HepG2 (cell line): ENCODE data around the gene LTB4R. TPM values are rescaled to one million over a fixed set of nuclear protein-coding genes. Genes with fewer than 3 reads are reported as not detected.

Experiments used
- ATRX ChIP-seq: sonication (generic); formaldehyde crosslinking; IDR thresholded peaks from 2 replicates; pipeline ENCODE4 v1.4.0; 2020; ENCODE audit warnings: missing genetic modification reagents, borderline replicate concordance
- CENPBD1 ChIP-seq: sonication (generic); formaldehyde crosslinking; IDR thresholded peaks from 2 replicates; pipeline ENCODE4 v1.8.0; 2022; ENCODE audit warnings: missing genetic modification reagents, low read depth, mild to moderate bottlenecking, borderline replicate concordance
- GLI4 ChIP-seq: sonication (generic); formaldehyde crosslinking; IDR thresholded peaks from 2 replicates; pipeline ENCODE4 v1.5.1; 2020; ENCODE audit warnings: missing genetic modification reagents, mild to moderate bottlenecking, moderate library complexity, borderline replicate concordance
- JUNB ChIP-seq: sonication (generic); formaldehyde crosslinking; IDR thresholded peaks from 2 replicates; pipeline ENCODE4 v1.8.0; 2022; ENCODE audit warnings: missing genetic modification reagents, mild to moderate bottlenecking, borderline replicate concordance
- MBNL3 ChIP-seq: fragments of 250-450 bp; sonication (Bioruptor Pico); conservative IDR thresholded peaks from 2 replicates; pipeline ENCODE4 v1.8.0; 2022; ENCODE audit warnings: mild to moderate bottlenecking, inconsistent platforms
- NR2F1 ChIP-seq, 2 experiments: fragments of 450-650 bp in 1 of 2; formaldehyde crosslinking in 1 of 2; IDR thresholded peaks; 2 replicates each; pipeline versions ENCODE4 v1.5.0 to v1.6.1; 2016 to 2020; ENCODE audit warnings: mild to moderate bottlenecking in 1 of 2, missing compliant biosample characterization in 1 of 2, missing genetic modification reagents in 1 of 2, moderate library complexity in 1 of 2
- RBM22 ChIP-seq: fragments of 200-400 bp; formaldehyde crosslinking; optimal IDR thresholded peaks from 2 replicates; pipeline ENCODE3; 2017; ENCODE audit warnings: mild to moderate bottlenecking, low read length, moderate library complexity
- RFXANK ChIP-seq: IDR thresholded peaks from 2 replicates; pipeline ENCODE4 v1.6.1; 2016
- SP4 ChIP-seq: sonication (generic); formaldehyde crosslinking; IDR thresholded peaks from 2 replicates; pipeline ENCODE4 v1.8.1; 2023; ENCODE audit warnings: mild to moderate bottlenecking, missing genetic modification reagents
- TP53 ChIP-seq: sonication (generic); formaldehyde crosslinking; conservative IDR thresholded peaks from 2 replicates; pipeline ENCODE4 v1.4.0; 2020; ENCODE audit warnings: missing genetic modification reagents
- U2AF2 ChIP-seq: fragments of 200-400 bp; formaldehyde crosslinking; IDR thresholded peaks from 2 replicates; pipeline ENCODE4 v1.6.1; 2017; ENCODE audit warnings: low read depth, mild to moderate bottlenecking, low read length
- ZNF224 ChIP-seq: sonication (generic); formaldehyde crosslinking; IDR thresholded peaks from 2 replicates; pipeline ENCODE4 v1.5.0; 2020; ENCODE audit warnings: mild to moderate bottlenecking, missing genetic modification reagents
- ZNF407 ChIP-seq: sonication (generic); formaldehyde crosslinking; IDR thresholded peaks from one replicate; pipeline ENCODE4 v1.5.1; 2020; ENCODE audit warnings: mild to moderate bottlenecking, missing genetic modification reagents; ENCODE audit errors: not compliant biosample characterization
- ZNF720 ChIP-seq: sonication (generic); formaldehyde crosslinking; IDR thresholded peaks from 2 replicates; pipeline ENCODE4 v1.4.0; 2020; ENCODE audit warnings: missing genetic modification reagents
- ZNF746 ChIP-seq: sonication (generic); formaldehyde crosslinking; IDR thresholded peaks from 2 replicates; pipeline ENCODE4 v1.8.0; 2022; ENCODE audit warnings: mild to moderate bottlenecking, missing genetic modification reagents
- ZNF766 ChIP-seq: sonication (generic); formaldehyde crosslinking; IDR thresholded peaks from 2 replicates; pipeline ENCODE4 v1.5.0; 2020; ENCODE audit warnings: missing genetic modification reagents, borderline replicate concordance
- ZNF770 ChIP-seq: sonication (generic); formaldehyde crosslinking; IDR thresholded peaks from 2 replicates; pipeline ENCODE4 v1.5.0; 2020; ENCODE audit warnings: mild to moderate bottlenecking, missing genetic modification reagents
- ZNF775 ChIP-seq: sonication (generic); formaldehyde crosslinking; IDR thresholded peaks from 2 replicates; pipeline ENCODE4 v1.4.0; 2020; ENCODE audit warnings: missing genetic modification reagents, mild to moderate bottlenecking, moderate library complexity, borderline replicate concordance
- polyA plus RNA-seq, 8 experiments: library from polyadenylated mRNA; depleted of rRNA in 3 of 8; stranded (reverse) in 7 of 8; unstranded in 1 of 8; fragments of >200 nt; fragmentation: Illumina TruSeq in 4 of 8; extraction: Trizol in 4 of 8; gene quantifications; 2 replicates each; pipeline versions ENCODE4 v1.2.1 to v1.2.3, GENCODE V29; 2011 to 2016; ENCODE audit warnings: low read depth in 4 of 8, missing spikeins in 1 of 8, mixed read lengths in 1 of 8; ENCODE audit not compliant: insufficient read depth in 1 of 8
- total RNA-seq, 5 experiments: library from RNA; depleted of rRNA; stranded (reverse); fragments of >200 nt; fragmentation: Illumina TruSeq; extraction: Trizol; gene quantifications; 2 replicates each; pipeline ENCODE4 v1.2.3, GENCODE V29; 2016; ENCODE audit warnings: low read depth in 1 of 5

The LTB4R gene
- total and polyA plus RNA-seq, 2 of the 13 experiments (the other 11 are each of a cell fraction or from before 2014, with no cell fraction given), result 3.2 to 8.2 TPM

- TF ChIP-seq ZNF407 (CRISPR knock-in tag) (peak; percentile 100), MBNL3 (no peak), GLI4 (CRISPR knock-in tag) (peak; percentile 98; the same call in 1 of the 2 replicates), RBM22 (peak; percentile 77), SP4 (CRISPR knock-in tag) (peak; percentile 88), ZNF770 (CRISPR knock-in tag) (no peak), TP53 (CRISPR knock-in tag) (peak; percentile 95), ZNF766 (CRISPR knock-in tag) (peak; percentile 100), CENPBD1 (CRISPR knock-in tag) (peak; percentile 86; the same call in 1 of the 2 replicates), ZNF746 (CRISPR knock-in tag) (peak; percentile 90; the same call in 1 of the 2 replicates), ZNF775 (CRISPR knock-in tag) (no peak), U2AF2 (no peak), NR2F1 (CRISPR knock-in tag; IDR thresholded peaks at IDR 0.05) (peak in 1 of 2 experiments; percentile 48; a peak in 3 of 4 replicates), ZNF720 (CRISPR knock-in tag) (peak; percentile 73; the same call in 1 of the 2 replicates), RFXANK (peak; percentile 72; the same call in 1 of the 2 replicates), JUNB (CRISPR knock-in tag) (no peak), ZNF224 (CRISPR knock-in tag) (peak; percentile 98), ATRX (CRISPR knock-in tag) (no peak; the same call in 1 of the 2 replicates)
Observed at GRCh38 chr14:24315807-24316596, 4.7 kb downstream of the LTB4R start (continued).
